Choroid plexus epithelial cell (primary cell): ENCODE results near the gene SH3TC2.

ENCODE experiments used
- DNase-seq: peaks from one replicate; pipeline ENCODE4 v3.0.0-alpha.2; 2010; ENCODE audit warnings: low read depth
- H3K4me3 ChIP-seq: 2 replicates; pipeline ENCODE4 v1.5.1; 2011; ENCODE audit warnings: low read depth, mild to moderate bottlenecking, control low read depth, low read length, moderate library complexity
- CTCF ChIP-seq: conservative IDR thresholded peaks from 2 replicates; pipeline ENCODE4 v1.5.1; 2011; ENCODE audit warnings: low read depth, mild to moderate bottlenecking, control low read depth, inconsistent platforms, low read length, moderate library complexity

The SH3TC2 gene

GRCh38 chr5:149022200-149022599 is 40.7 kb downstream of the SH3TC2 start:
- no peak overlapping the region for H3K4me3 ChIP-seq
- no peak for TF ChIP-seq CTCF
- no peak for DNase-seq

GRCh38 chr5:149019679-149020078 is 43.2 kb downstream of the SH3TC2 start:
- no peak for TF ChIP-seq CTCF
- no peak for DNase-seq
- no peak overlapping the region for H3K4me3 ChIP-seq

- peak; percentile 66 for DNase-seq
- H3K4me3 ChIP-seq: no peak overlapping the region
- no peak for TF ChIP-seq CTCF
Measured at GRCh38 chr5:149018909-149019443, 43.9 kb downstream of the SH3TC2 start.

- TF ChIP-seq CTCF: no peak
- H3K4me3 ChIP-seq: no peak overlapping the region
- DNase-seq: no peak
Measured at GRCh38 chr5:149017636-149018035, 45.2 kb downstream of the SH3TC2 start.

- H3K4me3 ChIP-seq: no peak overlapping the region
- no peak for TF ChIP-seq CTCF
- no peak for DNase-seq
Measured at GRCh38 chr5:149015561-149015960, 47.3 kb downstream of the SH3TC2 start.

- TF ChIP-seq CTCF: no peak
- peak; percentile 47 for DNase-seq
- no peak overlapping the region for H3K4me3 ChIP-seq
Measured at GRCh38 chr5:149015126-149015525, 47.7 kb downstream of the SH3TC2 start.

GRCh38 chr5:149014571-149015031 is 48.3 kb downstream of the SH3TC2 start:
- DNase-seq: no peak
- H3K4me3 ChIP-seq: no peak overlapping the region
- no peak for TF ChIP-seq CTCF
